Epithelial cell of alveolus of lung (primary cell): ENCODE measurements around the gene THEMIS2. TPM values are rescaled to one million over a fixed set of nuclear protein-coding genes. Genes with fewer than 3 reads are reported as not detected.

Experiments
- total RNA-seq: library from RNA; depleted of rRNA; stranded (reverse); fragments of >200 nt; gene quantifications from 2 replicates; pipeline ENCODE4 v1.2.1, GENCODE V29; 2015

The THEMIS2 gene
- 12.8 and 14.2 TPM in 2 replicates for total RNA-seq

GRCh38 chr1:27872059-27872801 is at the start of gene THEMIS2:
Gene THEMIS2, plus strand, starts transcription at chr1:27872544. Its CDS starts 28 bp downstream, at chr1:27872572.

GRCh38 chr1:27830621-27831440 is 41.5 kb upstream of the THEMIS2 start, which contains the start of gene PPP1R8:
Gene PPP1R8, plus strand, starts transcription at chr1:27830782. Its CDS starts 54 bp downstream, at chr1:27830836.

DNA sequence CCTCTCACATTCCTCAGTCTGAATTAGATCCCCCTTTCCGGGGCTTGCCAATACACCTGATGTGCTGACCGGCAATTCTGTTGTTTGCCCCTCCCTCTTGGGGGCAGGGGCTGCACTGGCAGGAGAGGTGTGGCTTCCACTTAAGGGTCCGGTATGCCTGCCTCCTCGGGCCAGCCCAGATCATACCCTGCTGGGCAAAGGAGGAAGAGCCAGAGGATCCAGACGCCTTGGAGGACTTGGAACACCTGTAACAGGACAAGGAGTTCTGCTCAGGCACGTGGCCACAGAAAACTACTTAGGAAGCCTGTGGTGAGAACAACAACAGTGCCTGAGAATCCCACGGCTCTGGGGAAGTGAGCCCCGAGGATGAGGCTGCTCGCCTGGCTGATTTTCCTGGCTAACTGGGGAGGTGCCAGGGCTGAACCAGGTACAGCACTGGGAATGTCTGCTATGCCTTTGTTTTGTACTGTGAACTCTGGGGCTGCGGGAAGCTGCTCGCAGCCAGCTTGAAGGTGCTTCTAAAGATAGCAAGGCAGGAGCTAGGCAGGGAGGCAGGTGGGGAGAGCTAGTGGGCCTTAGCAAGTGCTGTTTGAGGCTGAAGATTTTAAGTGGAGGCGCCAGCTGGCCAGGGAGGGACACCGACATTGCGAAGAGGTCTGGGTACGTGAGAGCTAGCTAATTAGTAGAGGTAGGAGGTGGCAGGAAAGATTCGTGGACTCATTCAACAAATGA is 62.6 kb downstream of the THEMIS2 start, which contains the start of gene SMPDL3B:
TSS of gene SMPDL3B (plus strand) at position 183 of the 732 bp plus-strand sequence. CDS start at position 367, 184 bp downstream.

Other genes with a start within 250 kb of the THEMIS2 start
- gene FGR, start 237.4 kb upstream of the THEMIS2 start, total RNA-seq: not detected in 2 replicates
- gene IFI6, start 200.4 kb upstream of the THEMIS2 start, total RNA-seq: 22.3 and 139 TPM in 2 replicates
- 6.9 and 8.7 TPM in 2 replicates for gene FAM76A, start 146.6 kb upstream of the THEMIS2 start, total RNA-seq
- gene STX12, start 99.3 kb upstream of the THEMIS2 start, total RNA-seq: 34.7 and 37.2 TPM in 2 replicates
- 39.8 and 40.7 TPM in 2 replicates for gene PPP1R8, start 41.8 kb upstream of the THEMIS2 start, total RNA-seq
- gene RPA2, start 42.0 kb downstream of the THEMIS2 start, total RNA-seq: 31.3 and 33.8 TPM in 2 replicates
- 0.26 TPM in 1 of 2 replicates, not detected in the other for gene SMPDL3B, start 62.5 kb downstream of the THEMIS2 start, total RNA-seq
- gene XKR8, start 87.4 kb downstream of the THEMIS2 start, total RNA-seq: 8.8 and 14.2 TPM in 2 replicates
- 8.4 and 10.9 TPM in 2 replicates for gene EYA3, start 216.1 kb downstream of the THEMIS2 start, total RNA-seq